MV-4-11 (cell line): Measurements from ENCODE around the gene AKR1C2.
"Not testable (repeated sequence)": the region's sequence is repeated elsewhere in the genome, so short reads cannot be mapped to it uniquely, and the experiment has no call there.

Source experiments
- DNase-seq: peaks from one replicate; lab custom pipeline; 2025; lab: John Stamatoyannopoulos, UW

Gene AKR1C2

GRCh38 chr10:4988000-4988641, 15.5 kb downstream of the AKR1C2 start:
- not testable (repeated sequence) for DNase-seq

GRCh38 chr10:4984971-4985594, 18.6 kb downstream of the AKR1C2 start:
- no peak for DNase-seq

GRCh38 chr10:4984223-4984622, 19.4 kb downstream of the AKR1C2 start:
- no peak for DNase-seq

- DNase-seq = no peak
These were observed 19.9 kb downstream of the AKR1C2 start for GRCh38 chr10:4983615-4984216.

GRCh38 chr10:4982764-4983226, 20.9 kb downstream of the AKR1C2 start:
- no peak for DNase-seq

GRCh38 chr10:4981722-4982471, 21.8 kb downstream of the AKR1C2 start:
- no peak for DNase-seq

GRCh38 chr10:4980793-4981192, 22.9 kb downstream of the AKR1C2 start:
- no peak for DNase-seq

- DNase-seq = no peak
These were observed 24.8 kb downstream of the AKR1C2 start for GRCh38 chr10:4978870-4979269.

GRCh38 chr10:4977025-4977424, 26.6 kb downstream of the AKR1C2 start:
- DNase-seq = no peak

- not testable (repeated sequence) for DNase-seq
These were observed 29.3 kb downstream of the AKR1C2 start for GRCh38 chr10:4974400-4974799.

GRCh38 chr10:4973294-4973693, 30.4 kb downstream of the AKR1C2 start:
- not testable (repeated sequence) for DNase-seq

GRCh38 chr10:4972369-4973142, 31.1 kb downstream of the AKR1C2 start:
- DNase-seq = not testable (repeated sequence)

GRCh38 chr10:4970362-4970761, 33.3 kb downstream of the AKR1C2 start:
- not testable (repeated sequence) for DNase-seq

- not testable (repeated sequence) for DNase-seq
These were observed 34.4 kb downstream of the AKR1C2 start for GRCh38 chr10:4969289-4969688.

- not testable (repeated sequence) for DNase-seq
These were observed 36.5 kb downstream of the AKR1C2 start for GRCh38 chr10:4967189-4967588.

GRCh38 chr10:4965763-4966162, 37.9 kb downstream of the AKR1C2 start:
- not testable (repeated sequence) for DNase-seq

GRCh38 chr10:4963815-4964154, 39.9 kb downstream of the AKR1C2 start:
- DNase-seq = not testable (repeated sequence)

GRCh38 chr10:4962876-4963814, 40.5 kb downstream of the AKR1C2 start, which contains the start of gene AKR1C1:
Gene AKR1C1 (plus strand): TSS chr10:4963415. CDS start chr10:4963445, 30 bp downstream.
- peak; percentile 40 for DNase-seq

GRCh38 chr10:4962308-4962707, 41.3 kb downstream of the AKR1C2 start:
- not testable (repeated sequence) for DNase-seq

- not testable (repeated sequence) for DNase-seq
These were observed 42.1 kb downstream of the AKR1C2 start for GRCh38 chr10:4961558-4961957.
